COLO668 (cell line): ENCODE results near the gene ABCA7.

Experiments used
- DNase-seq: peaks from one replicate; lab custom pipeline; 2025; ENCODE audit not compliant: unreplicated experiment; lab: John Stamatoyannopoulos, UW

ABCA7 gene

GRCh38 chr19:1085053-1085658 is 45.2 kb downstream of the ABCA7 start:
- no peak for DNase-seq

GRCh38 chr19:1085676-1086442 is 46.0 kb downstream of the ABCA7 start:
- DNase-seq, result no peak

- DNase-seq, result no peak
These were observed 46.7 kb downstream of the ABCA7 start for GRCh38 chr19:1086613-1087012.

- no peak for DNase-seq
These were observed 48.0 kb downstream of the ABCA7 start for GRCh38 chr19:1087813-1088415.

GRCh38 chr19:1088416-1089010 is 48.6 kb downstream of the ABCA7 start:
- DNase-seq, result no peak

- DNase-seq, result no peak
These were observed 49.3 kb downstream of the ABCA7 start for GRCh38 chr19:1089126-1089771.

- DNase-seq, result no peak
These were observed 50.0 kb downstream of the ABCA7 start for GRCh38 chr19:1089891-1090290.

GRCh38 chr19:1090731-1091543 is 51.0 kb downstream of the ABCA7 start:
- DNase-seq, result no peak

GRCh38 chr19:1091544-1092175 is 51.8 kb downstream of the ABCA7 start:
- DNase-seq, result no peak

- DNase-seq, result no peak
These were observed 53.4 kb downstream of the ABCA7 start for GRCh38 chr19:1093330-1093729.

- DNase-seq, result no peak
These were observed 54.1 kb downstream of the ABCA7 start for GRCh38 chr19:1093811-1094553.

- no peak for DNase-seq
These were observed 54.7 kb downstream of the ABCA7 start for GRCh38 chr19:1094655-1094977.

GRCh38 chr19:1094978-1095701 is 55.2 kb downstream of the ABCA7 start, which contains the start of gene POLR2E:
Gene POLR2E, minus strand, starts transcription at chr19:1095375. Its CDS starts 60 bp downstream, at chr19:1095315.
- peak; percentile 96 for DNase-seq

GRCh38 chr19:1097810-1098176 is 57.9 kb downstream of the ABCA7 start:
- peak; percentile 39 for DNase-seq

GRCh38 chr19:1098177-1099051 is 58.5 kb downstream of the ABCA7 start:
- peak; percentile 43 for DNase-seq

- no peak for DNase-seq
These were observed 61.4 kb downstream of the ABCA7 start for GRCh38 chr19:1101337-1101698.

GRCh38 chr19:1102407-1103131 is 62.7 kb downstream of the ABCA7 start:
- DNase-seq, result no peak
